Measurements from ENCODE around the gene PTGIR.

GRCh38 chr19:46618670-46619231 is 6.1 kb downstream of the PTGIR start:
- TF ChIP-seq MYC (IDR thresholded peaks at IDR 0.05; ENCODE audit: low read depth, low read length) = no peak
- TF ChIP-seq, protein P1, sequence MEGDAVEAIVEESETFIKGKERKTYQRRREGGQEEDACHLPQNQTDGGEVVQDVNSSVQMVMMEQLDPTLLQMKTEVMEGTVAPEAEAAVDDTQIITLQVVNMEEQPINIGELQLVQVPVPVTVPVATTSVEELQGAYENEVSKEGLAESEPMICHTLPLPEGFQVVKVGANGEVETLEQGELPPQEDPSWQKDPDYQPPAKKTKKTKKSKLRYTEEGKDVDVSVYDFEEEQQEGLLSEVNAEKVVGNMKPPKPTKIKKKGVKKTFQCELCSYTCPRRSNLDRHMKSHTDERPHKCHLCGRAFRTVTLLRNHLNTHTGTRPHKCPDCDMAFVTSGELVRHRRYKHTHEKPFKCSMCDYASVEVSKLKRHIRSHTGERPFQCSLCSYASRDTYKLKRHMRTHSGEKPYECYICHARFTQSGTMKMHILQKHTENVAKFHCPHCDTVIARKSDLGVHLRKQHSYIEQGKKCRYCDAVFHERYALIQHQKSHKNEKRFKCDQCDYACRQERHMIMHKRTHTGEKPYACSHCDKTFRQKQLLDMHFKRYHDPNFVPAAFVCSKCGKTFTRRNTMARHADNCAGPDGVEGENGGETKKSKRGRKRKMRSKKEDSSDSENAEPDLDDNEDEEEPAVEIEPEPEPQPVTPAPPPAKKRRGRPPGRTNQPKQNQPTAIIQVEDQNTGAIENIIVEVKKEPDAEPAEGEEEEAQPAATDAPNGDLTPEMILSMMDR (IDR thresholded peaks at IDR 0.05; ENCODE audit: low read depth, low read length) = no peak

Data from NB4 (cell line).